SK-N-SH (cell line): Measurements from ENCODE around the gene GIMAP2. TPM values are rescaled to one million over a fixed set of nuclear protein-coding genes. Genes with fewer than 3 reads are reported as not detected.

Source experiments
- CTCF ChIA-PET: fragments of 300-600, 350-600 bp; formaldehyde crosslinking; extraction: SDS; loops from one replicate; lab custom pipeline; 2021; lab: Yijun Ruan, JAX
- POLR2A ChIA-PET: fragments of 350-600 bp; sonication (Branson Sonifier 250); formaldehyde crosslinking; extraction: SDS; loops from one replicate; lab custom pipeline; 2020; ENCODE audit warnings: antibody characterized with exemption, inconsistent platforms; lab: Yijun Ruan, JAX
- DNase-seq: peaks from one replicate; pipeline ENCODE4 v3.0.0; 2012
- H2AFZ ChIP-seq: fragments of 200-600 bp; sonication (generic); 2 replicates; pipeline ENCODE4 v1.8.1; 2016; ENCODE audit warnings: antibody characterized with exemption, mild to moderate bottlenecking, low read depth
- H3F3A ChIP-seq: fragments of 200-600 bp; sonication (generic); replicated peaks from 2 replicates; pipeline ENCODE3; 2016; ENCODE audit warnings: antibody characterized with exemption, mild to moderate bottlenecking; ENCODE audit not compliant: insufficient read depth
- H3K27ac ChIP-seq, 2 experiments: fragments of 200-500 bp in 1 of 2; fragments of 200-600 bp in 1 of 2; sonication (Bioruptor generic) in 1 of 2; sonication (generic), shearing (Covaris generic) in 1 of 2; 2 replicates each; pipeline versions ENCODE4 v1.5.1 to v1.6.1; 2014 to 2016; ENCODE audit warnings: low read depth in 2 of 2, inconsistent platforms in 1 of 2, low read length in 1 of 2, mild to moderate bottlenecking in 1 of 2, mixed read lengths in 1 of 2
- H3K27me3 ChIP-seq: fragments of 200-600 bp; sonication (generic), shearing (Covaris generic); 2 replicates; pipeline ENCODE4 v1.6.1; 2016; ENCODE audit warnings: mixed run types; ENCODE audit not compliant: insufficient read depth
- H3K36me3 ChIP-seq, 2 experiments: fragments of 200-500 bp in 1 of 2; fragments of 200-600 bp in 1 of 2; sonication (Bioruptor generic) in 1 of 2; sonication (generic) in 1 of 2; replicated peaks in 1 of 2; 2 replicates each; pipeline versions ENCODE3 to v1.5.1; 2014 to 2016; ENCODE audit warnings: low read length in 1 of 2, mild to moderate bottlenecking in 1 of 2; ENCODE audit not compliant: insufficient read depth in 2 of 2, control insufficient read depth in 1 of 2
- H3K4me1 ChIP-seq, 2 experiments: fragments of 200-500 bp in 1 of 2; fragments of 200-600 bp in 1 of 2; sonication (Bioruptor generic) in 1 of 2; sonication (generic), shearing (Covaris generic) in 1 of 2; 2 replicates each; pipeline versions ENCODE4 v1.5.1 to v1.6.1; 2014 to 2016; ENCODE audit warnings: low read depth in 1 of 2, low read length in 1 of 2, mixed run types in 1 of 2; ENCODE audit not compliant: insufficient read depth in 2 of 2, control insufficient read depth in 1 of 2
- H3K4me2 ChIP-seq: fragments of 200-600 bp; sonication (generic), shearing (Covaris generic); 2 replicates; pipeline ENCODE4 v1.6.1; 2017; ENCODE audit warnings: mixed run types
- H3K4me3 ChIP-seq, 2 experiments: fragments of 200-500 bp in 1 of 2; fragments of 200-600 bp in 1 of 2; sonication (Bioruptor generic) in 1 of 2; sonication (generic), shearing (Covaris generic) in 1 of 2; 2 replicates each; pipeline versions ENCODE4 v1.5.1 to v1.8.1; 2014 to 2016; ENCODE audit warnings: low read depth in 2 of 2, inconsistent platforms in 1 of 2, low read length in 1 of 2, mild to moderate bottlenecking in 1 of 2, mixed read lengths in 1 of 2, moderate library complexity in 1 of 2
- H3K79me2 ChIP-seq: fragments of 200-600 bp; sonication (generic); 2 replicates; pipeline ENCODE4 v1.8.1; 2017; ENCODE audit warnings: mild to moderate bottlenecking; ENCODE audit not compliant: insufficient read depth
- H3K9ac ChIP-seq: fragments of 200-600 bp; sonication (generic); 2 replicates; pipeline ENCODE4 v1.6.1; 2017; ENCODE audit warnings: mixed run types
- H3K9me2 ChIP-seq: fragments of 200-600 bp; sonication (generic); 2 replicates; pipeline ENCODE4 v1.6.1; 2017; ENCODE audit warnings: mixed run types
- H3K9me3 ChIP-seq: fragments of 200-600 bp; sonication (generic); 2 replicates; pipeline ENCODE4 v1.6.1; 2017; ENCODE audit warnings: mixed run types, mild to moderate bottlenecking, moderate library complexity
- H4K20me1 ChIP-seq: fragments of 200-600 bp; sonication (generic); 2 replicates; pipeline ENCODE4 v1.6.1; 2017; ENCODE audit warnings: mild to moderate bottlenecking, mixed run types; ENCODE audit not compliant: insufficient read depth
- CHD2 ChIP-seq: fragments of 150-350 bp; IDR thresholded peaks from 2 replicates; pipeline ENCODE4 v1.6.1; 2018; ENCODE audit warnings: low read length; ENCODE audit not compliant: partially characterized antibody
- CTCF ChIP-seq: fragments of 200-600 bp; sonication (generic); IDR thresholded peaks from 2 replicates; pipeline ENCODE4 v1.6.1; 2017; ENCODE audit warnings: antibody characterized with exemption, mild to moderate bottlenecking, moderate library complexity
- EP300 ChIP-seq, 2 experiments: IDR thresholded peaks; 2 replicates each; pipeline versions ENCODE4 v1.4.0 to v1.6.1; 2012; ENCODE audit warnings: borderline replicate concordance in 1 of 2, low read depth in 1 of 2, low read length in 1 of 2
- FOSL2 ChIP-seq: IDR thresholded peaks from 2 replicates; pipeline ENCODE4 v1.4.0; 2012; ENCODE audit warnings: low read depth, mild to moderate bottlenecking, moderate library complexity, borderline replicate concordance
- FOXJ3 ChIP-seq: sonication (generic); formaldehyde crosslinking; IDR thresholded peaks from 2 replicates; pipeline ENCODE4 v1.5.1; 2020; ENCODE audit warnings: mild to moderate bottlenecking, missing genetic modification reagents
- JUND ChIP-seq: IDR thresholded peaks from 2 replicates; pipeline ENCODE4 v1.4.0; 2012
- MAX ChIP-seq: IDR thresholded peaks from 2 replicates; pipeline ENCODE4 v1.4.0; 2012; ENCODE audit warnings: low read depth
- MXI1 ChIP-seq: IDR thresholded peaks from 2 replicates; pipeline ENCODE4 v1.6.1; 2012; ENCODE audit warnings: mild to moderate bottlenecking, low read depth, low read length, improper control_type of control experiment
- NFIC ChIP-seq: IDR thresholded peaks from 2 replicates; pipeline ENCODE4 v1.4.0; 2012; ENCODE audit warnings: borderline replicate concordance
- POLR2AphosphoS5 ChIP-seq: IDR thresholded peaks from 2 replicates; pipeline ENCODE4 v1.6.1; 2012; ENCODE audit warnings: low read depth, low read length
- RAD21 ChIP-seq: IDR thresholded peaks from 2 replicates; pipeline ENCODE4 v1.6.1; 2012; ENCODE audit warnings: mild to moderate bottlenecking, low read length
- RCOR1 ChIP-seq: fragments of 150-350 bp; IDR thresholded peaks from 2 replicates; pipeline ENCODE4 v1.6.1; 2017; ENCODE audit warnings: antibody characterized with exemption, low read length
- SMC3 ChIP-seq: IDR thresholded peaks from 2 replicates; pipeline ENCODE4 v1.6.1; 2012; ENCODE audit warnings: low read depth, low read length, improper control_type of control experiment
- TAF1 ChIP-seq: IDR thresholded peaks from 2 replicates; pipeline ENCODE4 v1.6.1; 2012; ENCODE audit warnings: low read depth, mild to moderate bottlenecking, low read length, moderate library complexity, borderline replicate concordance
- TEAD4 ChIP-seq: IDR thresholded peaks from 2 replicates; pipeline ENCODE4 v1.4.0; 2012; ENCODE audit warnings: mild to moderate bottlenecking, borderline replicate concordance; ENCODE audit not compliant: insufficient read depth
- YY1 ChIP-seq: IDR thresholded peaks from 2 replicates; pipeline ENCODE4 v1.4.0; 2012; ENCODE audit warnings: low read depth, mild to moderate bottlenecking
- WGBS: methylation state at CpG from one replicate; pipeline ENCODE4 v1.1.6; 2017; ENCODE audit warnings: low lambda C conversion rate; 5-methylcytosine and 5-hydroxymethylcytosine counted together
- polyA plus RNA-seq, 3 experiments: library from polyadenylated mRNA; depleted of rRNA; stranded (reverse); fragments of >200 nt; gene quantifications; 2 replicates each; pipeline ENCODE4 v1.2.3, GENCODE V29; 2012
- TF ChIP-seq, protein P1 (sequence below): IDR thresholded peaks from 2 replicates; pipeline ENCODE4; 2012

The GIMAP2 gene
- polyA plus RNA-seq, 1 of the 3 experiments (the other 2 are of a cell fraction), result 4.1 TPM

DNA sequence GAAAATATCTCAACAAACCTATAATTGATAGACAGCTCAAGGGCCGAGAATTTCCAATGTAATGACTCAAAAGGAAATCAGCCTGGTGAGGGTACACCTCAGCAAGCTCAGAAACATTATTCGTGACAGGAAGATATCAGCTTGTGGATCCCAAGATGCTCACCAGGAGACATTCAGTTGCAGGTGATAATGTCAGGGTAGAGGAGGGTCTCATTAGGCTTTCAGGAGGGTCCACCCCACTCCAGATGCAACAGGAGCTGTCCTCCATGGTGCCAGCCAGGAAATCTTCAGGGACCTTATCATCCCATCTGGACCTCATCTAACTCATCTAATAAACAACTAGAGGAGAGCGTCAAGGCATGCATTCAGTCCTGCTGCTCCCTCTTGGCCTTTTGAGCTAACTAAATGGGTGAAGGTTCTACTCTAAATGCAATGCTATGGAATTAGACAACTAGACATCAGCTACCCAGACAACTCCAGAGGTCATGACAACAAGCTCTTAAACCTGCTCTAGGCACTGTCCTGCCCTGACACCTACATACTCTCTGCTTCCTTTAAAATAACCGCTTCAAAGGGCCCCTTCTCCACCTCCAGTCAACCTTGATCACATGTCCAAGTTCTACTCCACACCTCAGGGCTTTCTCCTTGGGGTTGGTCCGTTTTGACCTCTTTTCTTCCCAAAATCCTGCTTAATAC lies 47.4 kb downstream of the GIMAP2 start (continued):
- TF ChIP-seq, protein P1, sequence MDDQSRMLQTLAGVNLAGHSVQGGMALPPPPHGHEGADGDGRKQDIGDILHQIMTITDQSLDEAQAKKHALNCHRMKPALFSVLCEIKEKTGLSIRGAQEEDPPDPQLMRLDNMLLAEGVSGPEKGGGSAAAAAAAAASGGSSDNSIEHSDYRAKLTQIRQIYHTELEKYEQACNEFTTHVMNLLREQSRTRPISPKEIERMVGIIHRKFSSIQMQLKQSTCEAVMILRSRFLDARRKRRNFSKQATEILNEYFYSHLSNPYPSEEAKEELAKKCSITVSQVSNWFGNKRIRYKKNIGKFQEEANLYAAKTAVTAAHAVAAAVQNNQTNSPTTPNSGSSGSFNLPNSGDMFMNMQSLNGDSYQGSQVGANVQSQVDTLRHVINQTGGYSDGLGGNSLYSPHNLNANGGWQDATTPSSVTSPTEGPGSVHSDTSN, result no peak

DNA sequence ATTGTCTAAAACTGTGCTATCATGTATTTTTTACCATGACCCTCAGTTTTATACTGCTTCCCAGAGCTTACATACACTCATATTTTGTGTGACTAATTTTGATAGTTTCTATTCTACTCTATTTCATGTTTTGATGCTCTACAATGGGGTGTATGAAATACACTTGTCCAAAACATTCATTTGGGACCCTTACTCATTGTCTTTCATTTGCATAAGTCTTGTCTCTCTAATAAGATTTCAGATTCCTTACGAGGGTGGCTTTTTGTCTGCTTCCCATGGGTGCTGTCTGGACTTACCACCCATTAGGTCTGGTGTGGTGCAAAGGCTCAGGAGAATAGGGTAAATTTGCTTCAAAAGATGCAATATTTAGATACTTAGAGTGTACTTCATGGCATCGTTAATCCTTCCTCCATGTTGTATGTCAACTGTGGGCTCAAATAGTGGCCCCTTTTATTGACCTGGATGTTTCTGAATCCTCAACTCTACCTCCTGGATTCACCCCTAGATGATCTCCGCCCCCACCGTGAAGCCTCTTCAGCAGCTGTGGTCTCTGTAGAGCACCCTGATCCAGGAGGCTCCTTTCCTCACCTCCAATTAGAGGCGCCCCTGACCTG lies 48.1 kb downstream of the GIMAP2 start:
- H4K20me1 ChIP-seq, result no peaks in the 10 kb centered on the region
- no peak overlapping the region for H2AFZ ChIP-seq
- POLR2A ChIA-PET, result no interaction called here
- no peaks in the 10 kb centered on the region for H3K36me3 ChIP-seq
- H3F3A ChIP-seq, result no peaks in the 10 kb centered on the region
- CTCF ChIA-PET, result interaction anchor here (0.7 to 0.8 kb wide), 2 partner anchors 11 to 284 kb away, joined by 3 to 4 read pairs; no protein-coding TSS in a partner anchor
- TF ChIP-seq RAD21 (no peak), CTCF (no peak), FOSL2 (no peak), TAF1 (no peak), POLR2AphosphoS5 (no peak), JUND (no peak)
- no peaks in the 10 kb centered on the region for H3K79me2 ChIP-seq
- no peaks in the 10 kb centered on the region for H3K9me2 ChIP-seq
- no peaks in the 10 kb centered on the region; the same call in 1 of the 2 replicates for H3K9me3 ChIP-seq
- no peak overlapping the region for H3K27ac ChIP-seq
- H3K9ac ChIP-seq, result no peak overlapping the region
- no peaks in the 10 kb centered on the region; the same call in 1 of the 2 replicates for H3K27me3 ChIP-seq
- no peak overlapping the region for H3K4me3 ChIP-seq
- 1% methylated on average over 5 of the region's 5 CpGs for WGBS
- no peak overlapping the region for H3K4me2 ChIP-seq
- H3K4me1 ChIP-seq, result peaks cover 0 to 2% of the 10 kb centered on the region in 2 experiments; a peak in 1 of 4 replicates
- DNase-seq, result no peak

GRCh38 chr7:150734254-150734653 lies 48.7 kb downstream of the GIMAP2 start:
- Histone ChIP-seq H3K36me3 (no peaks in the 10 kb centered on the region), H3K4me1 (peaks cover 0 to 2% of the 10 kb centered on the region in 2 experiments; a peak in 1 of 4 replicates), H2AFZ (no peak overlapping the region), H3K9ac (no peak overlapping the region), H3K4me2 (no peak overlapping the region), H3K27me3 (no peaks in the 10 kb centered on the region; the same call in 1 of the 2 replicates), H4K20me1 (no peaks in the 10 kb centered on the region), H3K27ac (no peak overlapping the region), H3K4me3 (no peak overlapping the region), H3K9me3 (no peaks in the 10 kb centered on the region), H3K79me2 (no peaks in the 10 kb centered on the region), H3K9me2 (no peaks in the 10 kb centered on the region), H3F3A (no peaks in the 10 kb centered on the region)
- DNase-seq, result no peak
- TF ChIP-seq NFIC (no peak), SMC3 (no peak), RCOR1 (no peak), CHD2 (no peak), CTCF (no peak), RAD21 (no peak), FOXJ3 (no peak), EP300 (IDR thresholded peaks at IDR 0.05; ENCODE audit: borderline replicate concordance in 1 of 2, low read depth in 1 of 2, low read length in 1 of 2) (no peak), FOSL2 (no peak), TEAD4 (no peak), MAX (no peak), POLR2AphosphoS5 (no peak), YY1 (no peak), MXI1 (no peak)
- WGBS, result 12% methylated on average over 3 of the region's 3 CpGs
- ChIA-PET POLR2A (no interaction called here), CTCF (no interaction called here)
